Esophagus muscularis mucosa (tissue), 4 donors: ENCODE measurements around the gene DNAJC11. TPM values are rescaled to one million over a fixed set of nuclear protein-coding genes. Genes with fewer than 3 reads are reported as not detected.

Experiments
- DNase-seq: peaks from one replicate; pipeline ENCODE4 v3.0.0-alpha.2; 2017; ENCODE audit errors: extremely low spot score
- H3K27ac ChIP-seq, 4 donors: fragments of 200-600 bp; sonication (generic); replicated peaks in 1 of 4; 1 replicate in 3 of 4; 2 replicates in 1 of 4; pipeline ENCODE4 v1.5.1; 2016 to 2019; ENCODE audit warnings: mild to moderate bottlenecking in 1 of 4
- H3K27me3 ChIP-seq, 4 donors: fragments of 200-600 bp; sonication (generic); one replicate each; pipeline versions ENCODE4 v1.5.1 to v1.6.0; 2016 to 2019
- H3K36me3 ChIP-seq, 4 donors: fragments of 200-600 bp; sonication (generic); one replicate each; pipeline ENCODE4 v1.5.1; 2016 to 2019
- H3K4me1 ChIP-seq, 4 donors: fragments of 200-600 bp; sonication (generic); one replicate each; pipeline ENCODE4 v1.5.1; 2016 to 2019
- H3K4me3 ChIP-seq, 4 donors: fragments of 200-600 bp; sonication (generic); 1 replicate in 2 of 4; 2 replicates in 2 of 4; pipeline ENCODE4 v1.5.1; 2016 to 2019; ENCODE audit warnings: mild to moderate bottlenecking in 4 of 4, moderate library complexity in 1 of 4
- H3K9me3 ChIP-seq, 4 donors: fragments of 200-600 bp; sonication (generic); 1 replicate in 3 of 4; 2 replicates in 1 of 4; pipeline ENCODE4 v1.5.1; 2016 to 2019
- CTCF ChIP-seq, 3 experiments: fragments of 200-600 bp in 2 of 3; fragments of 450-650 bp in 1 of 3; sonication (generic) in 2 of 3; IDR thresholded peaks; one replicate each; pipeline ENCODE4 v1.5.1; 2017 to 2019; ENCODE audit warnings: antibody characterized with exemption in 3 of 3, mild to moderate bottlenecking in 2 of 3, moderate library complexity in 1 of 3
- EP300 ChIP-seq: sonication (generic); formaldehyde crosslinking; IDR thresholded peaks from one replicate; pipeline ENCODE4 v1.6.1; 2017; ENCODE audit warnings: antibody characterized with exemption
- POLR2A ChIP-seq: fragments of 450-650 bp; IDR thresholded peaks from one replicate; pipeline ENCODE4 v1.6.1; 2017; ENCODE audit warnings: antibody characterized with exemption, moderate library complexity, mild to moderate bottlenecking, low read depth
- POLR2AphosphoS5 ChIP-seq, 2 donors: sonication (generic); formaldehyde crosslinking; IDR thresholded peaks; one replicate each; pipeline ENCODE4 v1.6.1; 2017; ENCODE audit warnings: antibody characterized with exemption in 2 of 2
- WGBS: methylation state at CpG from one replicate; pipeline ENCODE4 v1.1.5; 2018; 5-methylcytosine and 5-hydroxymethylcytosine counted together
- intact Hi-C: fragments of 100-400 bp; cut with DNase I; formaldehyde crosslinking; loops from one replicate; pipeline ENCODE4 v1.15.1; 2023
- total RNA-seq, 4 donors: library from RNA; depleted of rRNA; stranded (reverse); fragments of >200 nt; gene quantifications; one replicate each; pipeline versions ENCODE4 v1.1.0 to v1.2.1, GENCODE V29; 2016

Gene DNAJC11
- total RNA-seq, 4 donors from 2014 or later, result 19.4 to 37.8 (median 29.0) TPM

GRCh38 chr1:6675941-6676340, 25.7 kb downstream of the DNAJC11 start:
- intact Hi-C loops, result no loop called here
- WGBS, result 98% methylated on average over 2 of the region's 2 CpGs
- peaks cover 7 to 70% (median 56%) of the 10 kb centered on the region in 4 donors for H3K36me3 ChIP-seq

GRCh38 chr1:6674771-6675170, 26.8 kb downstream of the DNAJC11 start:
- intact Hi-C loops, result no loop called here
- H3K27me3 ChIP-seq, result no peaks in the 10 kb centered on the region
- WGBS, result 88% methylated on average over 1 of the region's 1 CpG
- no peak for DNase-seq
- H3K4me3 ChIP-seq, result no peak overlapping the region
- no peaks in the 10 kb centered on the region for H3K9me3 ChIP-seq
- peaks cover 7 to 60% (median 47%) of the 10 kb centered on the region in 4 donors for H3K36me3 ChIP-seq
- H3K4me1 ChIP-seq, result peaks cover 0 to 10% (median 0%) of the 10 kb centered on the region in 4 donors
- TF ChIP-seq EP300 (no peak), CTCF (IDR thresholded peaks at IDR 0.05) (no peak)
- no peak overlapping the region for H3K27ac ChIP-seq

More at GRCh38 chr1:6675941-6676340, 25.7 kb downstream of the DNAJC11 start:
- no peak for TF ChIP-seq EP300
- no peak for TF ChIP-seq CTCF (IDR thresholded peaks at IDR 0.05)
- no peak for TF ChIP-seq POLR2AphosphoS5 (IDR thresholded peaks at IDR 0.05)
- TF ChIP-seq POLR2A, result no peak
- Histone ChIP-seq H3K4me3 (no peak overlapping the region), H3K4me1 (peaks cover 0 to 10% (median 0%) of the 10 kb centered on the region in 4 donors), H3K27ac (no peak overlapping the region), H3K27me3 (no peaks in the 10 kb centered on the region), H3K9me3 (no peaks in the 10 kb centered on the region)
- no peak for DNase-seq

DNA sequence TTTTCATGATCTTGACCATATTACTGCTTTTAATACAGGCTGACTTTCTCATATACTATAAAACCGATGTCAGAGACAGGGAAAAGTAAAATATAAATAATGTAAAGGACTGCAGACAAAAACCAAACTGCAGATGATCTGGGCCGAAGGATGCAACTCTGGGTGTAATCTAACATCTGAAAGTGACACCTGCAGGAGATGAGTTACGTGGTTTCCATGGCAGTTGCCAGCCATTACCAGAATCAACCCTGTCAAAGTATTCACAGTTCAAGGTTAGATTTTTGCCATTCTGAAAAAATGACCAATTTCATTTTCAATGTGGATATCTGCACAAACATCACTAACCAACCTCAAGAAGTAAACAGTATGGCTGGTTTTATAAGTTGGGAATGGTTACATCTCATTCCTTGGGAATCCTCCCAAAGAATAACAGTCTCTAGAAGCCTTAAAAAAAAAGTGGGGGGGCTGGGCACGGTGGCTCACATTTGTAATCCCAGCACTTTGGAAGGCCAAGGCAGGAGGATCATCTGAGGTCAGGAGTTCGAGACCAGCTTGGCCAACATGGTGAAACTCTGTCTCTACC, 27.7 kb downstream of the DNAJC11 start:
- H3K9me3 ChIP-seq, result no peaks in the 10 kb centered on the region
- intact Hi-C loops, result no loop called here
- H3K27ac ChIP-seq, result no peak overlapping the region

DNA sequence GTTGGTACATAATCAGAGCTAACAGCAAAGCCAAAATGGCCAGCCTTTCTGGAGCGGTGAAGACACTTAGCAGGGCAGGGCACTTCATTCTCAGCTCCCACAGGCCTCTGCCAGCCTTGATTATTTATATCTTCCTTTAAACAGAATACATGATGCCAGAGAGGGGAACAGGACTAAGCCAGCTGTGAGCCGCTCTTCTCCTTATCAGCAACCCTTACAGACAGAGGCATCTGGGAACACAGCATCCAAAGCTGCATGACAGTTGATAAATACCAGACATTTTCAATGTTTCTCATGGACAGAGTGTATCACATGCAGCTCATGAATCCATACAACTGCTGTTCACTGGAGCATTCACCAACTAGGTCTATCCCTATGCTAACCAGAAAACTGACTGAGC, 29.1 kb downstream of the DNAJC11 start:
- peaks cover 0 to 13% (median 0%) of the 10 kb centered on the region in 4 donors for H3K4me1 ChIP-seq
- no peaks in the 10 kb centered on the region for H3K27me3 ChIP-seq
- H3K36me3 ChIP-seq, result peaks cover 5 to 49% (median 30%) of the 10 kb centered on the region in 4 donors
- intact Hi-C loops, result no loop called here
- WGBS, result 77% methylated on average over 2 of the region's 2 CpGs
- H3K27ac ChIP-seq, result no peak overlapping the region
- DNase-seq, result no peak
- H3K4me3 ChIP-seq, result no peak overlapping the region
- no peaks in the 10 kb centered on the region for H3K9me3 ChIP-seq
- TF ChIP-seq POLR2AphosphoS5 (IDR thresholded peaks at IDR 0.05), result no peak
- no peak for TF ChIP-seq POLR2A
- no peak for TF ChIP-seq EP300

More for the DNA sequence above, 27.7 kb downstream of the DNAJC11 start:
- H3K4me1 ChIP-seq, result peaks cover 0 to 10% (median 0%) of the 10 kb centered on the region in 4 donors
- H3K4me3 ChIP-seq, result no peak overlapping the region
- no peak for DNase-seq
- WGBS, result 88% methylated on average over 5 of the region's 5 CpGs
- H3K36me3 ChIP-seq, result peaks cover 4 to 52% (median 39%) of the 10 kb centered on the region in 4 donors
- TF ChIP-seq CTCF (IDR thresholded peaks at IDR 0.05) (no peak), POLR2AphosphoS5 (IDR thresholded peaks at IDR 0.05) (no peak), POLR2A (no peak), EP300 (no peak)
- no peaks in the 10 kb centered on the region for H3K27me3 ChIP-seq

DNA sequence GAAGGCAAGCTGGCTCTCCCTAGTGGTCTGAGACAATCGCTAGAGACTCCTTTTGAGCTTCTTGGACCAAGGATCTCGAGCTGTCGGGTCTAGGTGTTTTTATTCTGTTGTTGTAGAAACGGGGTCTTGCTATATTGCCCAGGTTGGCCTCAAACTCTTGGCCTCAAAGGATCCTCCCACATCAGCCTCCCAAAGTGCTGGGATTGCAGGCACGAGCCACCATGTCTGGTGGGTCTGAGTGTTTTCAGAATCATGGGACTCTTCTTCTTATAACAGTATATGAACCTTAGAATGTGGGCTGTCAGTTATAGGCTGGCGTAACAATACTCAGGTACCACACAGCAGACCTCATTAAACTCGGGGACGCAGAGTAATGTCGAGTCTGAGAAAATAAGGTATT, 33.1 kb downstream of the DNAJC11 start:
- no peak for DNase-seq
- Histone ChIP-seq H3K9me3 (no peaks in the 10 kb centered on the region), H3K36me3 (peaks cover 23 to 42% (median 28%) of the 10 kb centered on the region in 4 donors), H3K27me3 (no peaks in the 10 kb centered on the region), H3K27ac (no peak overlapping the region), H3K4me3 (no peak overlapping the region), H3K4me1 (peaks cover 0 to 16% (median 0%) of the 10 kb centered on the region in 4 donors)
- intact Hi-C loops, result no loop called here
- TF ChIP-seq POLR2AphosphoS5 (IDR thresholded peaks at IDR 0.05), result no peak
- TF ChIP-seq EP300, result no peak
- TF ChIP-seq POLR2A, result no peak
- no peak for TF ChIP-seq CTCF (IDR thresholded peaks at IDR 0.05)
- 98% methylated on average over 9 of the region's 9 CpGs for WGBS
